ENCODE results near the gene TEX101.
"Not testable (repeated sequence)": the region's sequence is repeated elsewhere in the genome, so short reads cannot be mapped to it uniquely, and the experiment has no call there.

TEX101 gene

DNA sequence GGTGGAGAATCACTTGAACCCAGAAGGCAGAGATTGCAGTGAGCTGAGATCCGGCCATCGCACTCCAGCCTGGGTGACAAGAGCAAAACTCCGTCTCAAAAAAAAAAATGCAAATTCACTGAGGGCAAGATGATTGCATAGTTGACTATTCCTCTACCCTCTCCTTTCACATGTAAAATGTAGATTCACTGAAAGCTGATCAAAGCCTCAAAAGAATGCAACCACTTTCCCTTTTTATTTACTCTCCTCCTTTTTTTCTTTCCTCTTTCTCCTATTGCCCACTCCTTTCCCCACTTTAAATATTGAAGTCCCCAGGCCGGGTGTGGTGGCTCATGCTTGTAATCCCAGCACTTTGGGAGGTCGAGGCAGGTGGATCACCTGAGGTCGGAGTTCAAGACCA lies 6.3 kb downstream of the TEX101 start:
- peak; percentile 29 for DNase-seq (ENCODE audit: low read depth, low spot score)

DNA sequence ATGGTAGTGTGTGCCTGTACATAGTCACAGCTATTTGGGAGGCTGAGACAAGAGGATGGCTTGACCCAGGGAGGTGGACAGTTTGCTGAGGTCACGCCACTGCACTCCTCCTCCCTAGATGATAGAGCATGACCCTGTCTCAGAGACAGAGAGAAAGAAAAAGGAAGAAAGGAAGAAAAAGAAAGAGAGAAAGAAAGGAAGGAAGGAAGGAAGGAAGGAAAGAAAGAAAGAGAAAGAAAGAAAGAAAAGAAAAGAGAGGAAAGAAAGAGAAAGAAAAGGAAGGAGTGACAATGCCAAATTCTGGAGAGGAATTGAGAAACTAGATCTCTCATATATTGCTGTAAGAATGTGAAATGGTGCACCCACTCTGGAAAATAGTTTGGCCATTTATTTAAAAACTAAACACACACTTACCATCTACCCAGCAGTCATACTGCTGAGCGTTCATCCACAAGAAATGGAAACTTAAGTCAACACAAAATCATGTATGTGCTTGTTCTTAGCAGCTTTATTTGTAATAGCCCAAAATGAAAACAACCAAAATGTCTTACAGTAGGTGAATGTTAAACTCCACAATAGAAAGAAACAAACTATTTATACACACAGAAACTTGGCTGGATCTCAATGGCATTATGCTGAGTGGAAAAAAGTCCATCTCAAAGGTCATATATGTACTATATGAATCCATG lies 7.5 kb downstream of the TEX101 start:
- DNase-seq (ENCODE audit: low read depth, low spot score) = no peak

DNA sequence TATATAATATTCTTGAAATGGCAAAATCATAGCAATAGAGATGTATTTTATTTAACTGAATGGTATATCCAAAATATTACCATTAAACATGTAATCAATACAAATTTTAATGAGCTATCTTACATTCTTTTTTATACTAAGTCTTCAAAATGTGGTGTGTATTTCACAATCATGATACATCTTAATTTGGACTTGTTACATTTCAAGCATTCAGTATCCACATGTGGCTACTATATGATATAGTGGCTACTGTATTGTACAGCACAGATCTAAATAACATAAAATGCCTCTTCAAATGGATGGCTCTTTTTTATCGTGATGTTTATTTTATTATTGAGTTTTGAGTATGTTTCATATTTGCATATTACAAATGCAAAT lies 8.0 kb downstream of the TEX101 start:
- no peak for DNase-seq (ENCODE audit: low read depth, low spot score)

DNA sequence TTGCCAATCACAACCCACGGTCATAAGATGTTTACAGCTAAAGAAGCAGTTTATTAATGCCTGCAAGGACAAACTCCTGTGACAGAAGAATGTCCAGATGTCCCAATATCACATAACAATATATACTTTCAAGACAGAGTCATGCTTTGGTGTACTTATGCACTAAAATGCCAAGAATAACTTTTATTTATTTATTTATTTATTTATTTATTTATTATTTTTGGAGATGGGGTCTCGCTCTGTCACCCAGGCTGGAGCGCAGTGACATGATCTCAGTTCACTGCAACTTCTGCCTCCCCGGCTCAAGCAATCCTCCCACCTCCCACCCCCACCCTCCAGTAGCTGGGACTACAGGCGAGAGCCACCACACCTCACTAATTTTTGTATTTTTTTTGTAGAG lies 9.1 kb downstream of the TEX101 start:
- DNase-seq (ENCODE audit: low read depth, low spot score) = no peak

DNA sequence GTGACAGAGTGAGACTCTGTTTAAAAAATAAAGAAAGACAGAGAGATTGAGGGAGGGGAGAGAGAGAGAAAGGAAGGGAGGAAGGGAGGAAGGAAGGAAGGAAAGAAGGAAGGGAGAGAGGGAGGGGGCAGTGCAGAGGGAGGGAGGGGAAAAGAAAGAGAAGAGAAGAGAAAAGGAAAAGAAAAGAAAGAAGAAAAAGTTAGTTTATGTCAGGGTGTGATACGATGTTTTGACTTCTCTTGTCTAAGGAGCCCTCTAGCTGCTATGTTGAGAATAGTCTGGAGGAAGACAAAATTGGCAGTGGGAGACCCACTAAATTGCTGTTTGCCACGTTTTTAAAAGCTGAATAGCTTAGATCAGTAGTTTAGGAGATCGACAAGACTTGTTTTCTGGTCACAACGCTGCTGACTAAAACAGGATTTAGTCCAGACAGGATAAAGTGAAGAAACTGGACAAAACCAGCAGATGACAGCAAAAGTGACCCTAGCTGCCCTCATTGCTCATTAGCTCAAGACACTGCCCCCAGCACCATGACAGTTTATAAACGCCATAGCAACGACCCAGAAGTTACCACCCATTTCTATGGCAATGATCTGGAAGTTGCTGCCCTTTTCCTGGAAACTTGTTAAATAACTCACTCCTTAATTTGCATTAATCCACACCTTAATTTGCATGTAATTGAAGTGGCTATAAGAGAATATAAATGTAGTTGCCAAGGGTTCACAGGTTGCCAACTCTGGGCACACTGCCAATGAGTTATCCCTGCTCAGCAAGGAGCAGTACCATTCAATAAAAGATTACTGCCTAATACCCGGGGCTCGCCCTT lies 11.1 kb downstream of the TEX101 start:
- DNase-seq (ENCODE audit: low read depth, low spot score) = no peak

DNA sequence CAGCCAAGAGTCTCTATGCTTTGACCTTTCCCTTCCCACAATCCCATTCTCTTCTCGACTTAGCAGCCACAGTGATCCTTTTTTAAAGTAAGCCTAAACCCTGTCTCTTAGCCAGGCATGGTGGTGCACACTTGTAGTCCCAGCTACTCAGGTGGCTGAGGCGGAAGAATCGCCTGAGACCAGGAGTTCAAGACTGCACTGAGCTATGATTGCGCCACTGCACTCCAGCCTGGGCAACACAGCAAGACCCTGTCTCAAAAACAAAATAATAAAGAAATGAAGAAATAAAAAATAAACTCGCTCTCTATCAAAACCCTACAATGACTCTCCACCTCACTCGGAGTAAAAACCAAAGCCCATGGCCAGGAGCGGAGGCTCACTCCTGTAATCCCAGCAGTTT lies 14.7 kb downstream of the TEX101 start:
- no peak for DNase-seq (ENCODE audit: low read depth, low spot score)

DNA sequence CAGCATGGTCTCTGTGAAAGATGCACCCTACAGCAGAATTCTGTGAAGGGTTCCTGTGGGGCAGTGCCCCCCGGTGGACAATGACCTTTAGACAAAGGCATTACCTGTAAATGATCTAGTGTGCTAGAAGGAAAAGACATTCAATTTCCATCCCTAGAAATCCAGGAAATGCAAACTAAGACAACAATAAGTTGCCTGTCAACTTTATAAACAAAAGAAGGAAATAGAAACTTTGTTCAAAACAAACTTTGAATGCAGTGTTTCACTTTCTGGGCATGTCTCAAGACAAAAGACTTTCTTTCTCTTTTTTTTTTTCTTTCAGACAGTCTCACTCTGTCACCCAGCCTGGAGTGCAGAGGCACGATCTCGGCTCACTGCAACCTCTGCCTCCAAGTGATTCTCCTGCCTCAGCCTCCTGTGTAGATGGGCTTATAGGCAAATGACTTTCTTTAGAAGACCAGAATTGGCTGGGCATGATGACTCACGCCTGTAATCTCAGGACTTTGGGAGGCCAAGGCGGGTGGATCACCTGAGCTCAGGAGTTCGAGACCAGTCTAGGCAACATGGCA lies 15.5 kb downstream of the TEX101 start:
- no peak for DNase-seq (ENCODE audit: low read depth, low spot score)

DNA sequence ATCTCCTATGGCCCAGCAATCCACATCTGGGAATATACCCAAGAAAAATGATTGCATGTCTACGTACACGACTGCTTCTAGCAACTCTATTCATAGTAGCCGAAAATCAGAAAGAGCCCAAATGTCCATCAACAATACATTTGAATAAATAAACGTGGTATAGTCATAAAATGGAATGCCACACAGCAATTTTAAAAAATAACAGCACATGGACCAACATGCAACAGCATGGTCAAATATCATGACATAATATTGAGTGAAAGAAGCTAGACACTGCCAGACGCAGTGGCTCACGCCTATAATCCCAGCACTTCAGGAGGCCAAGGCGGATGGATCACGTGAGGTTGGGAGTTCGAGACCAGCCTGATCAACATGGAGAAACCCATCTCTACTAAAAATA lies 16.3 kb downstream of the TEX101 start:
- DNase-seq (ENCODE audit: low read depth, low spot score) = no peak

DNA sequence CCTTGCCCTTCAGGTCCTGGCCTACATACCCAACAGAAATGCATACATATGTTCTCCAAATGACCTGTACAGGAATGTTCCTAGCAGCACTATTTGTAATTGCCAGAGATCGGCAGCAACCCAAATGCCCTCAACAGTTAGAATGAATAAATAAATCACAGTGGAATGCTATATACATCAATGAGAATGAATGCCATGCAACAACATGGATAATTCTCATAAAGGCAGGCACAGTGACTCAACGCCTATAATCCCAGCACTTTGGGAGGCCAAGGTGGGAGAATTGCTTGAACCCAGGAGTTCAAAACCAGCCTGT lies 18.6 kb downstream of the TEX101 start:
- no peak for DNase-seq (ENCODE audit: low read depth, low spot score)

DNA sequence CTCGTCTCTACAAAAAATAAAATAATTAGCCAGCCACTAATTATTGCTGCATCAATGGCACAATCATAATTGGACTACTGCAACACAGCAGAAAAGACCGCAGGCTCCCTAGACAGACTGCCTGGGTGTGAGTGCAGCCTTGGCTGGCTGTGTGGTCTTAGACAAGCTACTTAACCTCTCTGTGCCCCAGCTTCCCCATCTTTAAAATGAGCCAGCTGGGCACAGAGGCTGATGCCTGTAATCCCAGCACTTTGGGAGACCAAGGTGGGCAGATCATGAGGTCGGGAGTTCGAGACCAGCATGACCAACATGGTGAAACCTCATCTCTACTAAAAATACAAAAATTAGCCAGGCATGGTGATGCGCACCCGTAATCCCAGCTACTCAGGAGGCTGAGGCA lies 19.0 kb downstream of the TEX101 start:
- DNase-seq (ENCODE audit: low read depth, low spot score) = no peak

DNA sequence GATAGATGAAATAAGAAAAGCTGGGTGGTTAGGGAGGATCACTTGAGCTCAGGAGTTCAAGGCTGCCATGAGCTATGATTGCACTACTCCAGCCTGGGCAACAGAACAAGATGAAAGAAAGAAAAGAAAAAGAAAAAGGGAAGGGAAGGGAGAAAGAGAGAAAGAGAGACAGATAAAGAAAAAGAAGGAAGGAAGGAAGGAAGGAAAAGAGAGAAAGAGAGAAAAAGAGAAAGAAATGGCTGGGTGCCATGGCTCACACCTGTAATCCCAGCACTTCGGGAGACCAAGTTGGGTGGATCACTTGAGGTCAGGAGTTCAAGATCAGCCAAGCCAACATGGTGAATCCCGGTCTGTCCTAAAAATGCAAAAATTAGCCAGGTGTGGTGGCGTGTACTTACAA lies 21.1 kb downstream of the TEX101 start:
- DNase-seq (ENCODE audit: low read depth, low spot score) = no peak

DNA sequence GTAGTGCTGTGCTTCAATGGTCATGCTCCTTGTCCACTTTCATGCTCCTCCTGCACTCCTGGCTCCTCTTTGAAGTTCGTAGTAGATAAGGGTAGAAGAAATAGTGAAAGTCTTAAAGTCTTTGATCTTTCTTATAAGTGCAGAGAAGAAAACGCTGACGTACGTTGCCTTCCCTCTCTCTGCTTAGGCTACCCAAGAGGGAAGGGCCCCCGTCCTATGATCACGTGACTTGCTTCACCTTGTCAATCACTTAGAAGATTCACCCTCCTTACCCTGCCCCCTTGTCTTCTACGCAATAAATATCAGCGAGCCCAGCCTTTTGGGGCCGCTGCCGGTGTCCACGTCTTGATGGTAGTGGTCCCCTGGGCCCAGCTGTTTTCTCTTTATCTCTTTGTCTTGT lies 22.6 kb downstream of the TEX101 start:
- not testable (repeated sequence) for DNase-seq (ENCODE audit: low read depth, low spot score)

DNA sequence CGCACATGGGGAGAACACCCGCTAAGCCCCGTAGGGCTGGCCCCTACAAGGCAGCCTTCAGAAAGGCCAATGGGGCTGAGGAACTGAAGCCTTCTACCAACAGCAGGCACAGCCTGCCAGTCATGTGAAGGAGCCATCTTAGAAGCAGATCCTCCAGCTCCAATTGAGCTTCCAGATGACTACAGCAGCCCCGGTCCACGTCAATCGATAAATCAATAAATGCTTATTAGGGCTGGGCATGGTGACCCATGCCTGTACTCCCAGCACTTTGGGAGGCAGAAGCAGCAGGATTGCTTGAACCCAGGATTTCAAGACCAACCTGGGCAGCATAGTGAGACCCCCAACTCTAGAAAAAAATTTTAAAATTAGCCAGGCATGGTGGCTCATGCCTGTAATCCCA lies 23.0 kb downstream of the TEX101 start:
- DNase-seq (ENCODE audit: low read depth, low spot score) = no peak

DNA sequence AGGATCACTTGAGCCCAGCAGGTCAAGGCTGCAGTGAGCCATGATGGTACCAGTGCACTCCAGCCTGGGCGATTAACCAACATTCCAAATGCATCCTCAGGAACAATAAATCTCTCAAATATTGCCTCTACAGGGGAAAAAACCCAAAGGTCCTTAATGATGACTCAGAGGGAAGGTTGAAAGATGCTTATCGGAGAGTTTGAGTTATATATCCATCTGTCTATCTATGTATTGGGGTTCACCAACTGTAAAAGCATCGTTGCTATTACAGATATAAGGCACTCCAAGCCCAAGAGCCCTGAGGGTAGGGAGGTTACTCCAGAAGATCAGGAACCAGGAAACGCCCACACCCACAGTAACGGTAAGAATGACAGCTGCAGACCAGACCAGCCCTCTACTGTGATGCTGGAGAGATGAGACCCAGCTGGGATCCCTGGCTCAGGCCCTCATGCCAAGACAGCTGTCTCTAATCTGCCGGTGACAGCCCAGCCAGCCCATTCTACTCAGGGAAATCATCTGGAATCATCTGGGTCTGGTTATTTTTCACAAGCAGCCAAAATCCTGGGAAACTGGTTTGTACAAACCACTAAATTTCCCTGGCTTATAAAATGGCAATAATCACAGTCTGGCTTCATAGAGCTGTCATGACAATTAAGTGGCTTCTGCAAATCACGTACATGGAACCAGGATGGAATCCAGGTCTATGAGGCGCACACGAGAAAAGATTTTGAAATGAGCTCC lies 23.8 kb downstream of the TEX101 start:
- DNase-seq (ENCODE audit: low read depth, low spot score) = no peak

DNA sequence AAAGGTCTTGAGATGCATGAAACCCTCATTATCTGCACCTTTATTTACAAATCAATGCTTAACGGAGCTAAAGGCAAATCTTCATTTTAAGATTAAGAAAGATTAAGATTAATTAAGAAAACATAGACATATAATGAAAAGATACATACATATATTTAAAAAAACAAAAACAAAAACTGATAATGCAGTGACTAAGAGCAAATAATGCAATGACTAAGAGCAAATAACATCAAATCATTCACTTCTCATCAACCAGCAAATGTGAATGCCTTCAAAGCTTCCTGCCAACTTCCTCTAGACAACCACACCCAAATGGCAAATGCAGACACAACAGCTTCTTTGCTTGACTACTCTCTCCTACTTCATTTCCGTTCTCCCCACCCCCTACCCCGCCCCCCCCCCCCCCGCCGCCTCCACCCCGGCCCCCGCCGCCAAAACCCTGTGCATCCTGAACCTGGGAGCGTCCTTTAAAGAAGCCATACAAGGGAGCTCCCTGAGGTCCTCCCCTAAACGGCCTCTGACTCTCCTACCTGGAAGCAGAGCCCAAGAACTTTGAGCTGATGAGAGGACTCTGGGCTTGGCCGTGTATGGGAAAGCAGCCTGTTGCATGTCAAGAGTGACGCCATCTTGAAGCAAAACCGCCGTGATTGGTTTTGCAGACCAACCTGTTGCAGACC lies 24.5 kb downstream of the TEX101 start:
- DNase-seq (ENCODE audit: low read depth, low spot score) = no peak

DNA sequence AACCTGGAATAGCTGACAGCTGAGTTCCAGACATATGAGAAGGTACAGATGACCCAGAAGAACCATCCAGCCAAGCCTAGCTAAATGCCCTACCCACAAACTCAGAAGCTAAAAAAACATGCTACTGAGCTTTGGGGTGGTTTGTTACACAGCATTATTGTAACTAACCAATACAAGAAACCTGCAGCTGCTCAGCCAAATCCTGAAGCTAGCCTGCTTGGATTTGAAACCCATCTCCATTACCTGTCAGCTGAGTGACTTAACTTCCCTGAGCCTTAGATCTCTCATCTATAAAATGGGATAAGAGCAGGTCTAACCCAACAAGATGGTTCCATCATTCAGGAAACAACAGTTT lies 25.0 kb downstream of the TEX101 start:
- no peak for DNase-seq (ENCODE audit: low read depth, low spot score)

DNA sequence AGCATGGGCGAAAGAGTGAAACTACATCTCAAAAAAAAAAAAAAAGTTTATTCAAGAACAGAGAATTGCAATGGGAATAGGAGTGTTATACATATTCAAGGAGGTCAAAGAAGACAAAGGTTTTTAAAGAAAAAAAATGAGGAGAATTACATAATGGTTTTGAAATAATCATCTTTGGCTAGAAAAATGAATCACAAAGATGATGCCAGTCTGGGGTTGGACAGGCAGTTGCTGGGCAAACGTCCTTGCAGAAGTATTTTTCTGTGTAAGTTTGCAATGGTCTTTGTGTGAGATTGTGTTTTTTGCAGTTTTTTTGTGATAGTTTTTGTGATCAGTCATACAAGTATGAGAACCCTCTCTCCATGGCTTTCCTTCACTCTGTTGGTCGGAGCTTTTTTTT lies 27.0 kb downstream of the TEX101 start:
- DNase-seq (ENCODE audit: low read depth, low spot score) = no peak

DNA sequence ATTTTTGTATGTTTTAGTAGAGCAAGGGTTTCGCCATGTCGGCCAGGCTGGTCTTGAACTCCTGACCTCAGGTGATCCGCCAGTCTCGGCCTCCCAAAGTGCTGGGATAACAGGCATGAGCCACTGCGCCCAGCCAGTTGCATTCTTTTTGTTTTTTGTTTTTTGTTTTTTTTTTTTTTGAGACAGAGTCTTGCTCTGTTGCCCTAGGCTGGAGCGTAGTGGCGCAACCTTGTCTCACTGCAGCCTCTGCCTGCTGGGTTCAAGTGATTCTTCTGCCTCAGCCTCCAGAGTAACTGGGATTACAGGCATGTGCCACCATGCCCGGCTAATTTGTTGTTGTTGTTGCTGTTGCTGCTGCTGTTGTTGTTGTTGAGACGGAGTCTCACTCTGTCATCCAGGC lies 29.4 kb downstream of the TEX101 start:
- not testable (repeated sequence) for DNase-seq (ENCODE audit: low read depth, low spot score)

DNA sequence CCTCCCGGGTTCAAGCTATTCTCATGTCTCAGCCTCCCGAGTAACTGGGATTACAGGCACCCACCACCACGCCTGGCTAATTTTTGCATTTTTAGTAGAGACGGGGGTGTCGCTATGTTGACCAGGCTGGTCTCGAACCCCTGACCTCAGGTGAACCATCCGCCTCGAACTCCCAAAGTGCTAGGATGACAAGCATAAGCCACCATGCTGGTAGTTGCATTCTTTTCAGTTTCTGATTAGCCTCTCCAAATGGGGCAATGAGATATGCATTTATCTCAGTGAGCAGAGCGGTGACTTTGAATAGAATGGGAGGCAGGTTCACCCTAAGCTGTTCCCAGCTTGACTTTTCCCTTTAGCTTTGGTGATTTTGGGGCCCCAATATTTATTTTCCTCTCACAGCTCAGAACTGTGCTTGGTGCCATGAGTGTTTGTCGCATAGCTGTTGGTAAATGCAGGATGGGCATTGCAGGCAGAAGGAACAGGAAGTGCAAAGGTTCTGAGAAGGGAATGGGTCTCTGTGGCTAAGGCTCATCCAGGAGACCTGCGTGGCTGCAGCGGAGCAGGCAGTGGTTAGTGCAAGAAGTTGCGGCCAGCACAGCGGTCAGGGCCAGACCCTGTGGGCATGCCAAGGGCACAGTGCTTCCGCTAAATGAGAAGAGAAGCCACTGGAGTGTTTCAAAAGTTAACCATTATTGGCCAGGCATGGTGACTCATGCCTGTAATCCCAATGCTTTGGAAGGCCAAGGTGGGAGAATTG lies 30.0 kb downstream of the TEX101 start:
- no peak for DNase-seq (ENCODE audit: low read depth, low spot score)

DNA sequence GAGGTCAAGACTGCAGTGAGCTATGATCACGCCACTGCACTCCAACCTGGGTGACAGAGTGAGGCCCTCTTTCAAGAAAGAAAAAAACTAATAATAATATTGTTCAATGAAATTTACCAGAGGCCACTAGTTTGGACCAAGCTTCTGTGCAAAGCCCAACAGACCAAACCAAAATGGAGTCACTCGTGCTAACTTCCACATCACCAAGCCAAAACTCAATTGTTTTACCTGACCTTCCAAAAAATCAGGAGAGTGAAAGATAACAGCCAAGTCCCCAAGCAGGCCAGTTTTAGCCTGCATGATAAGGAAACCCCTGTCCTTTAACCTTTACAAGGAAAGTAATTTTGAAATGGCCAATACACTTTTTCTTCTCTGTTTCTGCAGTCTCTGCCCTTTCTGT lies 30.7 kb downstream of the TEX101 start:
- DNase-seq (ENCODE audit: low read depth, low spot score) = no peak

DNA sequence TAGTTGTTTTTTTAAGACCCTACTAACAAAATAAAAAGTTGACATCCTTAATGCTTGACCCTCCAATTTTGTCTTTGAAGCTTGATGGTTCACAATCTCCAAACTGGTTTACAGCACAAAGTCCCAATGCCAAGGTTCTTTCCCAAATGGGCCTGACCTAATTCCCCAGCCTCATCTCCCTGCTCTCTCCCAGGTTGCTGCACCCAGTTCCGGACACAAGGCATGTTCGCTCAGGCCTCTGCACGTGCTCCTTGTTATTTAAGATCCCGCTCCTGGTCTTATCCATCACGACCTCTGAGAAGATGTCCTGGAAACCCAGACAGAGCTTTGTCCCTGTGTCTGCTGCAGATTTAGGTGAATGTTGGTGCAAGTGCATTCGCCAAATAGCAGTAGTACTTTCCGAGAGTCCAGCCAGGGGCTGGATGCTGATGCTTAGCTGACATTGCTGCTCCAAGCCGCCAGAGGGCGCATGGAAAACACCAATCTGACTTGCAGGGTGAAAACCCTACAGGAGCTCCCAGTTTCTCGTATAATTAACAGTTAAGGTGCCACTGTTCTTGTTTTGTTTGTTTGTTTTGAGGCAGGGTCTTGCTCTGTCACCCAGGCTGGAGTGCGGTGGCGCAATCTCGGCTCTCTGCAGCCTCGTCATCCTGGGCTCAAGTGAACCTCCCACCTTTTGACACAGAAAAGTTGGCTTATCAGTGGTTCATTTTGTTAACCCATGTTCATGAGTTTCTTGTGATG lies 32.2 kb downstream of the TEX101 start:
- peak; percentile 85 for DNase-seq (ENCODE audit: low read depth, low spot score)
